Stimulated activated CD8-positive, alpha-beta memory T cell treated with anti-CD3 and anti-CD28 coated beads, Interleukin-15, amount 100 ng/mL, for 4 hours (primary cell): ENCODE data around the gene RECK.
"Not testable (repeated sequence)": the region's sequence is repeated elsewhere in the genome, so short reads cannot be mapped to it uniquely, and the experiment has no call there.

Source experiments
- DNase-seq, 2 donors: peaks; one replicate each; pipeline ENCODE4 v3.0.0-alpha.2; 2020; ENCODE audit warnings: low read depth in 2 of 2

The RECK gene

GRCh38 chr9:36064448-36065037, 27.8 kb downstream of the RECK start:
- no peak for DNase-seq

- DNase-seq: no peak
Observed at GRCh38 chr9:36074055-36074454, 37.3 kb downstream of the RECK start.

GRCh38 chr9:36074870-36075532, 38.3 kb downstream of the RECK start:
- no peak for DNase-seq

- DNase-seq: no peak
Observed at GRCh38 chr9:36078051-36078450, 41.3 kb downstream of the RECK start.

DNA sequence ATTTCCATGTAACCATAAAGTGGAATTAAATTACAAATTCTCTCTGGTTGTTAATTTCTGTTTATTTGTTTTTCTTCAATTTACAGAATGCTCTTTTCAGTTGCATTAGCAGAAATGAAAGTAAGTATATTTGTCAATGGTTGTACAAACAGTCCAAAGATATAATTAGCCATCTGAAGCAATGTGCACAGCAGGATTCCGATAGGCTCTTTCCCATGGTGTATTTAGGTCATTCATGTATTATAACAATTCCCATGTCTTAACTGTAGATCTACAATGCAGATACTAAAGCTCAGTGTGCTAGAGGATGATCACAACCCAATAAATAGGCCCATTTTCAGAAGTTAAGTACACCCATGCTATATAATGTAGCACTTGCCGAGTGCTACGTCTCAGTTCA, 43.8 kb downstream of the RECK start:
- DNase-seq: no peak

DNA sequence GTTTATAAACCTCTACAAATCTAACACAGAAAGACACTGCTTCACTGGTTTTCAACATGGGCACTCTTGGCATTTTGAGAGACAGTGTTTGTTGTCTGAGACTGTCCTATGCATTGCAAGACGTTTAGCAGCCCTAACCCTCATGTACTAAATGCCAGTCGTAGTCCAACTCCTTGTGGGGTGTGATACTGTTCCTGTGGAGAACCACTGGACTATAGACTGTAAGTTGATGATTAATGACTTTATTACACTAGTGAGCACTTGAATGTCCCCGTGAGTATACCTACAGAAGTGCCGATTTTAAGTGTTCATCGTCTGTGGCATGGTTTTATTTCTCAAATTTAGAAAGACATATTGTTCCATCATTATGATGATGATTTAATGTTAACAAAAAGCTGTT, 46.2 kb downstream of the RECK start:
- no peak for DNase-seq

GRCh38 chr9:36086442-36086841, 49.7 kb downstream of the RECK start:
- no peak for DNase-seq

GRCh38 chr9:36087054-36087453, 50.3 kb downstream of the RECK start:
- DNase-seq: not testable (repeated sequence)

GRCh38 chr9:36088020-36088419, 51.3 kb downstream of the RECK start:
- DNase-seq: no peak

DNA sequence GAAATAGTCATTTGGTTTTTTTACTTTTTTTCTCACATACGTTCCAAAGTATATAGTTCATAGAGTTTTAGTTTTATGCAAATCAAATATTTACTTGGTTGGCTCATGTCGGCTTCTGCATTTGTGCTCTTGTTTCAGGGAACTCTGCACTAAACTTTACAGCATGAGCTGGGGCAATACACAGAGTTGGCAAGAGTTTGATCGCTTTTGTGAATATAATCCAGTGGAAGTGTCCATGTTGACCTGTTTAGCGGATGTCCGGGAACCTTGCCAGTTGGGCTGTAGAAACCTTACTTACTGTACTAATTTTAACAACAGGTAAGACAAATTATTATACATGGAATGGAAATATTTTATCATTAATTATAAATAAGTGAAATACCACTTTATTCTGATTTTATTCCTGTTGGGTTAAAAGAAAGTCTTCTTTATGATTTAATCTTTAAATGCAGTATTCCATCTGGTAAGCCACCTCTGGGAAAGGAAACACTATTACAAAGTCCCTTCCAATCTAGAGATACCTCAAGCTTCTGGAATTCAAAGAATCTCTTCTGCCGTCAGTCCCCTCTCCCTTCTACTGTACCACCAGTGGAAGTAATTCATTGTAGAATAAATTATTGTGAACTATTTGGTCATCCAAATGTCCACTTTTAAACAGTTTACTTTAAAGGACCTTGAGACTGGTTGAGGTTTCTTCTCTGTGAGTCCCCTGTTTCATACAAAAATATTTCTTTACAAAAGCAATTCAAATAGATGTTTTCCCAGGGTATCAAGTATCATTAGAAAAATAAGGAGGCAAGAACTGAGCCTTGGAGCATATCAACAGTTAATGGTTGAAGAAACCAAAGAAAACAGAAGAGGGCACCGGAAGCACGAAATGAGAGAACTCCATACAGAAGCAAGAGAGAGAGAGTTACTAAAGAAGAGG, 54.6 kb downstream of the RECK start:
- DNase-seq: no peak

DNA sequence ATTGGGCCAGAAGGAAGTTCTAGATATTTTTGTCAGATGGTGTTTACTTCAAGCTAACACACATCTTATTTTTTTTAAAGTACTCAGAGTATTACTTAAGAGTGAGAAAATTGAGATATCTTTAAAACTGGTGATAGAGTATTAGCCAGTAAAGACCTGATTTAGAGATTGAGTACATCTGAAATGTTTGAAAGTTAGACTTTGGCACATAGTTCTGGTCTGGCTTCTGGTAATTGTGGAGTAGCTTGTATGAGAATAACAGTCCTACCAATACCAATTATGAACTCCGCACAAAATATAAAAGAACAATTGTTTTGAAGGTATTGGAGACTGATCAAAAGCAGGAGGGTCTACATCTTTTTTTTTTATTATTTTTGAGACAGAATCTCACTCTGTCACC, 55.3 kb downstream of the RECK start:
- no peak for DNase-seq

- DNase-seq: no peak
Observed at GRCh38 chr9:36092509-36093215, 55.9 kb downstream of the RECK start.

DNA sequence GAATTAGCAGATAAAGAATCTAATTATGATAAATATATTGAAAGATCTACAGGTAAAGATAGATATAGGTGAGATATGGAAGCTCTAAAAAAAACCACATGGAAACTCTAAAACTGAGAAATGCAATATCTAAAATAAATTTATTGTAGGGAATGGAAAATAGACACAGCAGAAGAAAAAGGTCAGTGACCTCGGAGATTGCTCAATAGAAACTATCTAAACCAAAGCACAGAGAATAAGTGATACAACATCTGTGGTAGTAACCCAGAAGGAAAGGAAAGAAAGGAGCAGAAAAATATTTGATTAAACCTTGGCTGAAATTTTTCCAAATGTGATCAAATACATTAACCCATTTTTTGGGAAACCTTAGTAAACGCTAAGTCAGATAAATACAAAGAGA, 56.7 kb downstream of the RECK start:
- DNase-seq: no peak

DNA sequence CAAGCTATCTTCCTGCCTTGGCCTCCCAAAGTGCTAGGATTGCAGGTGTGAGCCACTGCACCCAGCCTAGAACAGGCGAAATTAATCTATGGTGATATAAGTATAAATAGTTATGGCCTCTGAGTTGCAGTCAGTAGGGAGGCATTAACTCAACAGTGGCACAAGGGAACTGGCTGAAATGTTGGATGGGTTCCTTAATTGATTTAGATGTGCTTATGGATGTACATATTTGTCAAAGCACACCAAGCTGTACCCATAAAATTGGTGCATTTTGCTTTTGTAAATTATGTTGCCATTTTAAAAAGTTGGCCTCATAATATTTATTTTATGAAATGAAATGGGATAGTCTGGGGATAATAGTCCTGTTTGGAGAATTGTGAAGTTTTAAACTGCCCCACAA, 63.0 kb downstream of the RECK start:
- DNase-seq: no peak

DNA sequence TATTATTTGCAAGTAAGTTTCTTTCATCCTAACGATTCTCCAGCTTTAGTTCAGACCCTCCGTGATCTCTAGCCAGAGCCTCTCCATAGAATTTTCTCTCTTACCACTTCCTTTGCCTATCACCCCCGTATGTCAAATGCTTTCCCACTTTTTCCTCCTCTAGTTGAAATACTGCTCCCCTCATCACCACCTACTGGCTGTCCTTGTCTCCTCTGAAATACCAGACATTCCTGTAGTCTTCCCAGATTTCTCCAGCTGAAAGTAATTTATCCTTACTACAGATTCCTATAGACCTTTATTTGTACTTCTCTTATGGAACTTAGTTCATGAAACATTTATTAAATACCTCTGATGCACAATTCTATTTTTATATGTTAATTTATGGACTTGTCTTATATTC, 63.8 kb downstream of the RECK start:
- DNase-seq: no peak

DNA sequence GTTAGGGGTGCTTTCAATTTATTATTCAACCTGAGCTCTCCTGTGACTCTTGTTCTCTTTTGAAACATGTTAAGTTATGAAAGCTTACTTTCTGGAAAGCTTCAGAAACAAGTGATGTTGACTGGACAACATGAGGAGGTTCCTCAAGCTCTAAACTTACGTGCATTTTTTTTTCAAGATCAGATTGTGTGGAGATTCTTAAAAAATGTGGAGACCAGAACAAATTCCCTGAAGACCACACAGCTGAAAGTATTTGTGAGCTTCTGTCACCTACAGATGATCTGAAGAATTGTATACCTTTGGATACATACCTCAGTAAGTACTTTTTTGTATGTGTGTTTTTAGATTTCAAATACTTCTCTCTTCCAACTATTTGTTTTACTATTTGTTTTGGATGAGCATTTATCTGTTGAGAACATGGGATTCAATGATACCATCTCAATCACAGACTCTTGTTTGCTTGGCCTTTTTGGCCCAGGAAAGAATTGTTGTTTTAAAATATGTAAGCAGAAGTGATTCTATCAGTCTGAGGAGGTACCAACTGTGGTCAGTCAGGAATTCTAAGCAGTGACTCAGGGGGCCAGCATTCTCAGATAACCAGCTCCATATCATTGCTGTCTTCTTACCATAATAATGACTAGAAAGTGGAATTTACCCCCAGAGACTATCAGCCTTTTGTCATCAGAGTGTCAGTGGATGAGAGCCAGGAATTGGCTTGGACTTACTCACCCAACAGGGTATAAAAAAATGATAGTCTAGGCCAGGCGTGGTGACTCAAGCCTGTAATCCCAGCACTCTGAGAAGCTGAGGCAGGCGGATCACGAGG, 65.4 kb downstream of the RECK start:
- no peak for DNase-seq

- DNase-seq: peak; percentile 65 to 84
Observed at GRCh38 chr9:36102742-36103495, 66.2 kb downstream of the RECK start.

DNA sequence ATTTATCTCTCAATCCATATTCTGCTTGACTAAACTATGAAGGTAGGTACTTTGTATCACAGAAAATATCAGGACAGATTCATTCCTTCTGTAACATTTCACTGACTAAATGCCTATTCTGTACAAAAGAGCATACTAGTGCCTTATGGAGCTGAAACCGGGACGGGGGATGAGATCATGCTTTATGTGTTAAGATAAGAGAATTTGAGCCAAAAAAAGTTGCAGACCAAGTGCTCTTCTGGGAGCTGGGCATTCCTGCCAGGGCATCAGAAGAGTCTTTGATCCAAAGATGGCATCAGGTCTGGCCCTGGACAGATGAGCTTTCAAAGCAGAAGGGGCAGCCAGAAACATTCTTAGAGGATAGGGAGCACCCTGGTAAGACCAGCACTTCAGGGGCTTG, 72.4 kb downstream of the RECK start:
- no peak for DNase-seq

DNA sequence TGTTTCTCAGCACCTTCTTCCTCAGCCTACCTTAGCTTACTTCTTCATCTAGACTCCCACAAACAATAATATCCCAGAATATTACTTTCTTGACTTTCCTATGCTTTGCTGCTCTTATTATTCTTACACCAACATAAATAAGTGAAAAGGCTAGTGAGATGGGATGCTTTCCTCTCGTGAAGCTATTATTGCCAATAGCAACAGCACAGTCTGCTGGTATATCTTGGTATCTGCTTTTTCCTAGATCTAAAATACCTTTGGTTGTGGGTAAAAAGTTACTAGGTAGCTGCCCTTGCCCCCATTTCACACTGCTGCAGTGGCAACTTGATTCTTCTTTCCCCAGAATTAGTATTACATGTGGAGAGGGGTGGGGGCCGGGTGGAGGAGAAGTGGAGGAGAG, 73.7 kb downstream of the RECK start:
- no peak for DNase-seq

GRCh38 chr9:36112516-36112915, 75.8 kb downstream of the RECK start:
- no peak for DNase-seq

- DNase-seq: no peak
Observed at GRCh38 chr9:36113999-36114398, 77.3 kb downstream of the RECK start.
